ENCODE measurements around the gene FBXL4.

FBXL4 gene

DNA sequence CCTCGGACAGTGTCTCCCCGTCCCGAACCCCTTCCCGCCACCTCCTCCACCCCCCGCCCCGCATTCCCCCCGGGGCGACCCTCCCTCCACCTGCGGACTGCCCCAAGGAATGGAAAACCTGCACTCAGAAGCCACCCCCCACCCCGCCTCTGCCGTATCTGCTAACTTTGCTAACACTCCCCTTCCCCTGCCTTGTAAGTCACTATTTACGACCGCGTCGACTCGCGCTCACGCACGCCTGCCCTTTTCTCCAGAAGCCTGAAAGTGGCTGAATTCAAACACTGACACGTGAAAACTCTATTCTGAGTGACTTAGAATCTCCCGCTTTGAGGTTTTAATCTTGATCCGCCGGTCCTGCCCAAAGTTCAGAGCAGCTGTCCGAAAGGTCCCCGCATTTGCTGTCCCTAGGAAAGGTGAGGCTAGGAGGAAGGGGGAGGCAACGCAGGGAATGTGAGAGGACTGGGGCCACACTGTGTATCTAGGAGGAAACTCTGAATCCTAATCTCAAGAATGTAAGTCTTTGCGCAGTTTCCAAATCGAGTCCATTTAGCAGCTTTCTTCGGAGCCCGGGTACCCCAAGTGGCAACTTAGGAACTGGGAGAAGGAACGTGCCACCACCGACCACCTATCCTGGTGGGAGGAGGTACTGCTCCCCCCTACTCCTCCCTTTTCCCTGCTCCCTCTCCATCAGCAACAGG is 122.7 kb downstream of the FBXL4 start:
- DNase-seq (ENCODE audit: low spot score) = peak; percentile 9

DNA sequence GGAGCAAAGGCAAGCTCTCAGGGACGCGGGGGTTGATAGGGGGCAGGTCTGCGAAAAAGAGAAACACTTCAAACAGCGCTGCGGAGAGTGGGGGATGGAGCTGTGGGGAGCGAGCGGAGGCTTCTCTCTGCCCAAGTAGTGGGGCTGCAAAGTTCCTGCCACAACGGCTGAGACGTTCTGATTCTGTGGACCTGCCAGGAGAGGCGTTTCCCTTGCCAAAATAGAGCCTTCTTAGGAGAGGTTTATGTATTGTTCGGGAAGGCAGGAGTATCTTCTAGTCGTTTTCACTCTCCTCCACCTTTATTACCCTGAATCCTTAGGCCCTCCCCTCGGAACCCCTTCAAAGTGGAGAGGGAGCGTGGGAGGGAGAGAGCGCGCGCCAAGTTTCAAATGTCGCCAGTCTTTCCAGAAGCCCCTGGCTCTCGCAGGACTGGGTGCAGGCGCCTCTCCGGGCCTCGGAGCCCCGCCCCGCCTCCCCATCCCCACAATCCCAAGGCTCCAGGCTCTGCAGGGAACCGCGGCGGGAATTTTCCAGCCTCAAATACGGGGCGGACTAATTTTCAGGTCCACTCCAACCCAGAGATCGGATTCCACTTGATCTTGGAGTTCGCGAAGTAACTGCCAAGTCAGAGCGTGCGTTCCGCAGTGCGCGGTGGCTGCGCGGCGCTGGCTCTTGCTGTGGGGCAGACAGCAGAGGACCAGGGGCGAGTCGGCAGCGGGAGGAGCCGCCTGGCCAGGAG is 123.4 kb downstream of the FBXL4 start:
- peak; percentile 40 for DNase-seq (ENCODE audit: low spot score)

DNA sequence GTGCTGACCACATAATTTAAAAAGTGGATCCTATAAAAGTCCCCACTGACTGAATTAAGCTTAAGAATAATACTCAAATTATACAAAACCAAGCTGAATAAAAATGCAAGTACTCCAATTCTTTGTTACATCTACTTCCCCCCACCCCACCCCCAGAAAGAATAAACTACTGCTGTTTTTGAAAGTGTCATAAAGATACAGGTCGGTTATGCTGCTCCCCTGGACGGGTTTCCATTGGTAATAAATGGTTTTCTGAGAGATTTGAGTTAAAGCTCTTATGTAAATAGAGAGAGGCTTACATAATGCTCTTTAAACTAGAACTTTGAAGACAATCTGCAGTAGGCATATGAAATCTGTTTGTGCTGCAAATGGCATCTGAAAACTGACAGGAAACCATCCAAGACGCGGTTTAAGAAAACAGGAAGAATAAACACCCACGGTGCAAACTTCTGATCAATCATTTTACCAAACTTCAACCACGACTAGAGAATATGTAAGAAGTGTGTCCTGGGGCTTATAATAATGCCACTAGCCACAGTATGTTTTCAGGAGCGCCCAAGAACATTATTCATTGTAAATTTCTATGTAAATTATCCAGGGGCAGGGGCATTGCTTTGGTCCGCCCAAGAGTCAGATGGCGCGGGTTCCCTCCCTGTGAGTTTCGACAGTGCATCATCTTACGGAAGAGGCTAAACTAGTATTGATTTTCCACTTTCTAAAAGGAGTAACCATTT is 124.2 kb downstream of the FBXL4 start:
- peak; percentile 16 for DNase-seq (ENCODE audit: low spot score)

- DNase-seq (ENCODE audit: low spot score) = no peak
Observed at GRCh38 chr6:98821756-98822405, 125.9 kb downstream of the FBXL4 start.

Data from globus pallidus (tissue), 1 donor.